GM13976 (cell line): ENCODE measurements around the gene OR51M1.

Experiments used
- DNase-seq: peaks from one replicate; pipeline ENCODE4 v3.0.0; 2012; ENCODE audit warnings: low spot score
- in situ Hi-C: fragments of 300-500 bp; cut with MboI; formaldehyde crosslinking; loops from one replicate; pipeline ENCODE4 v1.12.0; 2022; ENCODE audit warnings: low sequenced_read_pairs, mixed read lengths, inconsistent platforms; ENCODE audit not compliant: unreplicated experiment
- TF ChIP-seq, protein P1 (sequence below): IDR thresholded peaks from 2 replicates; pipeline ENCODE4 v1.5.1; 2012; ENCODE audit warnings: borderline replicate concordance, mild to moderate bottlenecking; ENCODE audit not compliant: insufficient read depth; ENCODE audit errors: extremely low read depth, missing control alignments, control extremely low read depth

OR51M1 gene

GRCh38 chr11:5423131-5423530 lies 39.5 kb downstream of the OR51M1 start:
- TF ChIP-seq, protein P1, sequence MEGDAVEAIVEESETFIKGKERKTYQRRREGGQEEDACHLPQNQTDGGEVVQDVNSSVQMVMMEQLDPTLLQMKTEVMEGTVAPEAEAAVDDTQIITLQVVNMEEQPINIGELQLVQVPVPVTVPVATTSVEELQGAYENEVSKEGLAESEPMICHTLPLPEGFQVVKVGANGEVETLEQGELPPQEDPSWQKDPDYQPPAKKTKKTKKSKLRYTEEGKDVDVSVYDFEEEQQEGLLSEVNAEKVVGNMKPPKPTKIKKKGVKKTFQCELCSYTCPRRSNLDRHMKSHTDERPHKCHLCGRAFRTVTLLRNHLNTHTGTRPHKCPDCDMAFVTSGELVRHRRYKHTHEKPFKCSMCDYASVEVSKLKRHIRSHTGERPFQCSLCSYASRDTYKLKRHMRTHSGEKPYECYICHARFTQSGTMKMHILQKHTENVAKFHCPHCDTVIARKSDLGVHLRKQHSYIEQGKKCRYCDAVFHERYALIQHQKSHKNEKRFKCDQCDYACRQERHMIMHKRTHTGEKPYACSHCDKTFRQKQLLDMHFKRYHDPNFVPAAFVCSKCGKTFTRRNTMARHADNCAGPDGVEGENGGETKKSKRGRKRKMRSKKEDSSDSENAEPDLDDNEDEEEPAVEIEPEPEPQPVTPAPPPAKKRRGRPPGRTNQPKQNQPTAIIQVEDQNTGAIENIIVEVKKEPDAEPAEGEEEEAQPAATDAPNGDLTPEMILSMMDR = no peak

GRCh38 chr11:5441414-5441813 lies 57.8 kb downstream of the OR51M1 start, which contains the start of gene OR51I1:
TSS of gene OR51I1 (minus strand) at chr11:5441514. CDS start at chr11:5441514, 0 bp downstream.
- no peak for DNase-seq
- in situ Hi-C loops = no loop called here
- TF ChIP-seq, protein P1 = no peak

More at GRCh38 chr11:5423131-5423530, 39.5 kb downstream of the OR51M1 start:
- in situ Hi-C loops = no loop called here
- DNase-seq = no peak
